Suprapubic skin (tissue), 4 donors: Measurements from ENCODE around the gene CLDN10. TPM values are rescaled to one million over a fixed set of nuclear protein-coding genes. Genes with fewer than 3 reads are reported as not detected.

Experiments used
- DNase-seq, 2 donors: peaks; one replicate each; pipeline ENCODE4 v3.0.0-alpha.2; 2019; ENCODE audit warnings: low spot score in 2 of 2
- H3K27ac ChIP-seq: fragments of 200-600 bp; sonication (generic); one replicate; pipeline ENCODE4 v1.5.1; 2019
- H3K27me3 ChIP-seq: fragments of 200-600 bp; sonication (generic); one replicate; pipeline ENCODE4 v1.5.1; 2019
- H3K36me3 ChIP-seq: fragments of 200-600 bp; sonication (generic); one replicate; pipeline ENCODE4 v1.5.1; 2019
- H3K4me1 ChIP-seq: fragments of 200-600 bp; sonication (generic); one replicate; pipeline ENCODE4 v1.5.1; 2019
- H3K4me3 ChIP-seq: fragments of 200-600 bp; sonication (generic); one replicate; pipeline ENCODE4 v1.5.1; 2019; ENCODE audit warnings: mild to moderate bottlenecking
- H3K9me3 ChIP-seq: fragments of 200-600 bp; sonication (generic); one replicate; pipeline ENCODE4 v1.5.1; 2019
- EP300 ChIP-seq: sonication (generic); formaldehyde crosslinking; IDR thresholded peaks from one replicate; pipeline ENCODE4 v1.6.1; 2017; ENCODE audit warnings: antibody characterized with exemption
- POLR2A ChIP-seq, 2 donors: fragments of 450-650 bp; IDR thresholded peaks; one replicate each; pipeline ENCODE4 v1.6.1; 2017; ENCODE audit warnings: antibody characterized with exemption in 2 of 2, mild to moderate bottlenecking in 2 of 2, moderate library complexity in 2 of 2
- POLR2AphosphoS5 ChIP-seq, 3 donors: sonication (generic); formaldehyde crosslinking; IDR thresholded peaks; one replicate each; pipeline ENCODE4 v1.6.1; 2017; ENCODE audit warnings: antibody characterized with exemption in 3 of 3
- WGBS: methylation state at CpG from one replicate; pipeline ENCODE4 v1.1.5; 2018; 5-methylcytosine and 5-hydroxymethylcytosine counted together
- total RNA-seq, 4 donors: library from RNA; depleted of rRNA; stranded (reverse); fragments of >200 nt; gene quantifications; one replicate each; pipeline ENCODE4 v1.1.0, GENCODE V29; 2016
- TF ChIP-seq, protein P1 (sequence below), 2 donors: fragments of 200-600 bp in 1 of 2; fragments of 450-650 bp in 1 of 2; sonication (generic) in 1 of 2; IDR thresholded peaks; one replicate each; pipeline ENCODE4 v1.5.1; 2016 to 2019; ENCODE audit warnings: antibody characterized with exemption in 2 of 2, mild to moderate bottlenecking in 1 of 2, moderate library complexity in 1 of 2

CLDN10 gene
- total RNA-seq, 4 donors from 2014 or later: 14.3 to 38.7 (median 22.0) TPM

DNA sequence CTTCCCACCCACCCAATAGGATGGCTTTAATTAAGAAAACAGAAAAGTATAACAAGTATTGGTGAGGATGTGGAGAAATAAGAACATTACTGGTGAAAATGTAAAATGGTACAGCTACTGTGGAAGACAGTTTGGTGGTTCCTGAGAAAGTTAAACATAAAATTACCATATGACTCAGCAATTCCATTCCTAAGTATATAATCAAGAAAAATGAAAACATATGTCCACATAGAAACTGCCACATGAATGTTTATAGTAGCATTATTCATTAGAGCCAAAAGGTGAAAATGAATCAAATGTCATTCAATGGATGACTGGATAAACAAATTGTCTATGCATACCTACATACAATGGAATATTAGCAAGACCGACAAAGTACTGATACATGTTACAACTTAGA is 75.1 kb downstream of the CLDN10 start:
- H3K36me3 ChIP-seq: peaks cover 8% of the 10 kb centered on the region
- no peak overlapping the region for H3K4me3 ChIP-seq
- TF ChIP-seq POLR2AphosphoS5 (IDR thresholded peaks at IDR 0.05) (no peak), EP300 (no peak), POLR2A (IDR thresholded peaks at IDR 0.05) (no peak)
- TF ChIP-seq, protein P1, sequence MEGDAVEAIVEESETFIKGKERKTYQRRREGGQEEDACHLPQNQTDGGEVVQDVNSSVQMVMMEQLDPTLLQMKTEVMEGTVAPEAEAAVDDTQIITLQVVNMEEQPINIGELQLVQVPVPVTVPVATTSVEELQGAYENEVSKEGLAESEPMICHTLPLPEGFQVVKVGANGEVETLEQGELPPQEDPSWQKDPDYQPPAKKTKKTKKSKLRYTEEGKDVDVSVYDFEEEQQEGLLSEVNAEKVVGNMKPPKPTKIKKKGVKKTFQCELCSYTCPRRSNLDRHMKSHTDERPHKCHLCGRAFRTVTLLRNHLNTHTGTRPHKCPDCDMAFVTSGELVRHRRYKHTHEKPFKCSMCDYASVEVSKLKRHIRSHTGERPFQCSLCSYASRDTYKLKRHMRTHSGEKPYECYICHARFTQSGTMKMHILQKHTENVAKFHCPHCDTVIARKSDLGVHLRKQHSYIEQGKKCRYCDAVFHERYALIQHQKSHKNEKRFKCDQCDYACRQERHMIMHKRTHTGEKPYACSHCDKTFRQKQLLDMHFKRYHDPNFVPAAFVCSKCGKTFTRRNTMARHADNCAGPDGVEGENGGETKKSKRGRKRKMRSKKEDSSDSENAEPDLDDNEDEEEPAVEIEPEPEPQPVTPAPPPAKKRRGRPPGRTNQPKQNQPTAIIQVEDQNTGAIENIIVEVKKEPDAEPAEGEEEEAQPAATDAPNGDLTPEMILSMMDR (IDR thresholded peaks at IDR 0.05): no peak
- 95% methylated on average over 1 of the region's 1 CpG for WGBS
- H3K27ac ChIP-seq: no peak overlapping the region
- DNase-seq: no peak
- no peaks in the 10 kb centered on the region for H3K27me3 ChIP-seq
- no peaks in the 10 kb centered on the region for H3K4me1 ChIP-seq
- H3K9me3 ChIP-seq: no peaks in the 10 kb centered on the region

DNA sequence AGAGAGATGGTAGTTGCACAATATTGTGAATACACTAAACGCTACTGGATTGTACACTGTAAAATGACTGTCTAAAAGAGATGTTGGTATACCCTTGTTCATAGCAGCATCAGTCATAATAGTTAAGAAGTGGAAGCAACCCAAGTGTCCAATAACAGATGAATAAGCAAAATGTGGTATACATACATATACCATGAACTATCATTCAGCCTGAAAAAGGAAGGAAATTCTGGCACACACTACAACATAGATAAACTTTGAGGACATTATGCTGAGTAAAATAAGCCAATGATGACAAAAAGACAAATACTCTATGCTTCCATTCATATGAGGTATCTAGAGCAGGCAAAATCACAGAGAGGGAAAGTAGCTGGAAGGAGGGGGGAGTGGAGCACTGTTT is 76.0 kb downstream of the CLDN10 start:
- H3K27ac ChIP-seq: no peak overlapping the region
- no peak overlapping the region for H3K4me3 ChIP-seq
- H3K4me1 ChIP-seq: no peaks in the 10 kb centered on the region
- no peak for DNase-seq
- H3K36me3 ChIP-seq: peaks cover 8% of the 10 kb centered on the region
- no peaks in the 10 kb centered on the region for H3K27me3 ChIP-seq
- TF ChIP-seq POLR2AphosphoS5 (IDR thresholded peaks at IDR 0.05) (no peak), POLR2A (IDR thresholded peaks at IDR 0.05) (no peak), EP300 (no peak)
- TF ChIP-seq, protein P1 (IDR thresholded peaks at IDR 0.05): no peak
- H3K9me3 ChIP-seq: no peaks in the 10 kb centered on the region
- WGBS: 92% methylated on average over 1 of the region's 1 CpG

DNA sequence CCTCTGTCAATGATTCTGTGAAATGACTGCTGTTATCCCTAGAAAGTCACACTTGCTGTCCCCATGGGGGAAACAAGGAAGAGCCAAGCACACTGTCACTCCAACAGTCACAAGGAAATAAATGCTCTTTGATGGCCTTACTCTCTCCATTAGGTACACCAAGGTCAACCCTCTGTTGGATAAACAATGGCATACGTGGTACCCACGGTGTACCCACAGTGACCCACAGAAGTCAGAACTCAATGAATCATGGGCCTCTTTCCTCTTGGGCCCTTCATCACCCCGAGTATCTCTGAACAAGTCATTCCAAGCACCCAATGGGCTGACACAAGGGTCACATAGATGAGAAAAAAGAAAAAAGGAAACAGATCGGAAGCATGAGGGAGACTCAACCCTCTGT is 76.6 kb downstream of the CLDN10 start:
- Histone ChIP-seq H3K36me3 (peaks cover 8% of the 10 kb centered on the region), H3K9me3 (no peaks in the 10 kb centered on the region), H3K4me1 (no peaks in the 10 kb centered on the region), H3K27me3 (no peaks in the 10 kb centered on the region), H3K27ac (no peak overlapping the region), H3K4me3 (no peak overlapping the region)
- TF ChIP-seq, protein P1 (IDR thresholded peaks at IDR 0.05): no peak
- TF ChIP-seq EP300 (no peak), POLR2A (IDR thresholded peaks at IDR 0.05) (no peak), POLR2AphosphoS5 (IDR thresholded peaks at IDR 0.05) (no peak)
- no peak for DNase-seq
- 80% methylated on average over 4 of the region's 4 CpGs for WGBS

Other genes with a start within 250 kb of the CLDN10 start
- gene DZIP1, start 92.0 kb downstream of the CLDN10 start, total RNA-seq: 1 to 10 TPM; 1.5 to 4.8 (median 3.4) TPM
- gene DNAJC3, start 124.4 kb downstream of the CLDN10 start, total RNA-seq: 10 to 100 TPM; 27.1 to 33.5 (median 30.7) TPM